Measurements from ENCODE around the gene KMT2A. TPM values are rescaled to one million over a fixed set of nuclear protein-coding genes. Genes with fewer than 3 reads are reported as not detected.
A peak's percentile ranks its signal among the peaks of the same experiment; 100 is the strongest.

Gene KMT2A
- polyA plus RNA-seq, 1 donor from 2014 or later, result 16.7 TPM

DNA sequence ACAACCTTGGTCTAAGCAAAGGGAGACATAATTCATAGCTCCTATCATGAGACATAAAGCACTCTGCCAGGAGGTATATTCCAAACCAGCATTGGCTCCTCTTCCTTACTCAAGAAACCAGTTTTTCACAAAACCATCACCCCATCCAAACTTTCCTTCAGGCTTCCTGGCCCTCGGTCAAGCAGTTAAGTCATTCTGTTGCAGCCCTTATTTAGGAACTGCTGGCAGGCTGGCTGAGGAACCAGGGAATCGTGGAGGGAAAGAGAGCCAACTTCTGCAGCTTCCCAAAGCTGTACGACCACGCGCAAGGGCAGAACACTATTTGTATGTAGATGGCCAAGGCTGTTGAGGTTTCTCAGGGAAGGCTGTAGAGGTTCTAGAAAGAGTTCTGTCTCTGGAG lies 128.8 kb downstream of the KMT2A start:
- no peaks in the 10 kb centered on the region for H3K79me2 ChIP-seq (replicated peaks; ENCODE audit: insufficient read depth, low read length)
- H3K27ac ChIP-seq (ENCODE audit: low read length), result no peak overlapping the region
- no peaks in the 10 kb centered on the region for H3K27me3 ChIP-seq (ENCODE audit: insufficient read depth, low read depth, low read length)
- no peaks in the 10 kb centered on the region for H4K20me1 ChIP-seq (ENCODE audit: insufficient read depth)
- H2AFZ ChIP-seq (ENCODE audit: low read depth, low read length), result no peak overlapping the region
- no peaks in the 10 kb centered on the region for H3K36me3 ChIP-seq (ENCODE audit: insufficient read depth, low read length)
- TF ChIP-seq SMC3 (conservative IDR thresholded peaks at IDR 0.05; ENCODE audit: poor library complexity) (no peak), EP300 (conservative IDR thresholded peaks at IDR 0.05; ENCODE audit: poor library complexity, severe bottlenecking) (no peak), TAF1 (IDR thresholded peaks at IDR 0.05; ENCODE audit: low read depth) (no peak), MXI1 (conservative IDR thresholded peaks at IDR 0.05; ENCODE audit: poor library complexity, severe bottlenecking) (no peak), POLR2AphosphoS5 (IDR thresholded peaks at IDR 0.05) (no peak), EZH2 (IDR thresholded peaks at IDR 0.05; ENCODE audit: borderline replicate concordance, insufficient read depth, low read length, poor library complexity, severe bottlenecking) (no peak), RAD21 (conservative IDR thresholded peaks at IDR 0.05) (no peak)
- TF ChIP-seq, protein P1, sequence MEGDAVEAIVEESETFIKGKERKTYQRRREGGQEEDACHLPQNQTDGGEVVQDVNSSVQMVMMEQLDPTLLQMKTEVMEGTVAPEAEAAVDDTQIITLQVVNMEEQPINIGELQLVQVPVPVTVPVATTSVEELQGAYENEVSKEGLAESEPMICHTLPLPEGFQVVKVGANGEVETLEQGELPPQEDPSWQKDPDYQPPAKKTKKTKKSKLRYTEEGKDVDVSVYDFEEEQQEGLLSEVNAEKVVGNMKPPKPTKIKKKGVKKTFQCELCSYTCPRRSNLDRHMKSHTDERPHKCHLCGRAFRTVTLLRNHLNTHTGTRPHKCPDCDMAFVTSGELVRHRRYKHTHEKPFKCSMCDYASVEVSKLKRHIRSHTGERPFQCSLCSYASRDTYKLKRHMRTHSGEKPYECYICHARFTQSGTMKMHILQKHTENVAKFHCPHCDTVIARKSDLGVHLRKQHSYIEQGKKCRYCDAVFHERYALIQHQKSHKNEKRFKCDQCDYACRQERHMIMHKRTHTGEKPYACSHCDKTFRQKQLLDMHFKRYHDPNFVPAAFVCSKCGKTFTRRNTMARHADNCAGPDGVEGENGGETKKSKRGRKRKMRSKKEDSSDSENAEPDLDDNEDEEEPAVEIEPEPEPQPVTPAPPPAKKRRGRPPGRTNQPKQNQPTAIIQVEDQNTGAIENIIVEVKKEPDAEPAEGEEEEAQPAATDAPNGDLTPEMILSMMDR (IDR thresholded peaks at IDR 0.05; ENCODE audit: poor library complexity, severe bottlenecking), result no peak
- TF ChIP-seq, protein P2, sequence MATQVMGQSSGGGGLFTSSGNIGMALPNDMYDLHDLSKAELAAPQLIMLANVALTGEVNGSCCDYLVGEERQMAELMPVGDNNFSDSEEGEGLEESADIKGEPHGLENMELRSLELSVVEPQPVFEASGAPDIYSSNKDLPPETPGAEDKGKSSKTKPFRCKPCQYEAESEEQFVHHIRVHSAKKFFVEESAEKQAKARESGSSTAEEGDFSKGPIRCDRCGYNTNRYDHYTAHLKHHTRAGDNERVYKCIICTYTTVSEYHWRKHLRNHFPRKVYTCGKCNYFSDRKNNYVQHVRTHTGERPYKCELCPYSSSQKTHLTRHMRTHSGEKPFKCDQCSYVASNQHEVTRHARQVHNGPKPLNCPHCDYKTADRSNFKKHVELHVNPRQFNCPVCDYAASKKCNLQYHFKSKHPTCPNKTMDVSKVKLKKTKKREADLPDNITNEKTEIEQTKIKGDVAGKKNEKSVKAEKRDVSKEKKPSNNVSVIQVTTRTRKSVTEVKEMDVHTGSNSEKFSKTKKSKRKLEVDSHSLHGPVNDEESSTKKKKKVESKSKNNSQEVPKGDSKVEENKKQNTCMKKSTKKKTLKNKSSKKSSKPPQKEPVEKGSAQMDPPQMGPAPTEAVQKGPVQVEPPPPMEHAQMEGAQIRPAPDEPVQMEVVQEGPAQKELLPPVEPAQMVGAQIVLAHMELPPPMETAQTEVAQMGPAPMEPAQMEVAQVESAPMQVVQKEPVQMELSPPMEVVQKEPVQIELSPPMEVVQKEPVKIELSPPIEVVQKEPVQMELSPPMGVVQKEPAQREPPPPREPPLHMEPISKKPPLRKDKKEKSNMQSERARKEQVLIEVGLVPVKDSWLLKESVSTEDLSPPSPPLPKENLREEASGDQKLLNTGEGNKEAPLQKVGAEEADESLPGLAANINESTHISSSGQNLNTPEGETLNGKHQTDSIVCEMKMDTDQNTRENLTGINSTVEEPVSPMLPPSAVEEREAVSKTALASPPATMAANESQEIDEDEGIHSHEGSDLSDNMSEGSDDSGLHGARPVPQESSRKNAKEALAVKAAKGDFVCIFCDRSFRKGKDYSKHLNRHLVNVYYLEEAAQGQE (IDR thresholded peaks at IDR 0.05; ENCODE audit: borderline replicate concordance), result no peak
- no peak overlapping the region for H3K9ac ChIP-seq (ENCODE audit: low read length)
- no peaks in the 10 kb centered on the region for H3K9me2 ChIP-seq (ENCODE audit: insufficient read depth, low read length)
- no peaks in the 10 kb centered on the region for H3K9me3 ChIP-seq (ENCODE audit: low read length)
- peak overlapping the region; percentile 64 for H3K4me3 ChIP-seq (ENCODE audit: low read length)
- no peaks in the 10 kb centered on the region for H3F3A ChIP-seq (ENCODE audit: insufficient read depth, low read length, poor library complexity, severe bottlenecking)
- H3K4me2 ChIP-seq (ENCODE audit: low read length), result no peak overlapping the region

DNA sequence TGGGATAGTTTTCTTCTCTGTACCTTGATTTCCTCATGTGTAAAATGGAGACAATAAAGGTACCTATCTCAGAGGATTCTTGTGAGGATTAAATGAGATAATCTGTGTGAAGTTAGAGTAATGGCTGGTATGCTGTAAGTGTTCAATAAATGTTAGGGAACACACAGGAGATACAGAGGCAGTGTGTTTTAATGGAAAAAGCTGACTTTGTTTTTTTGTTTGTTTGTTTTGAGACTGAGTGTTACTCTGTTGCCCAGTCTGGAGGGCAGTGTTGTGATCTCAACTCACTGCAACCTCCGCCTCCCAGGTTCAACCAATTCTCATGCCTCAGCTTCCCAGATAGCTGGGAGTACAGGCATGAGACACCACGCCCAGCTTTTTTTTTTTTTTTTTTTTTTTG lies 133.4 kb downstream of the KMT2A start:
- peaks cover 25% of the 10 kb centered on the region for H3K79me2 ChIP-seq (replicated peaks; ENCODE audit: insufficient read depth, low read length)
- no peak overlapping the region for H2AFZ ChIP-seq (ENCODE audit: low read depth, low read length)
- H3K9me3 ChIP-seq (ENCODE audit: low read length), result no peaks in the 10 kb centered on the region
- no peak overlapping the region for H3K9ac ChIP-seq (ENCODE audit: low read length)
- H3F3A ChIP-seq (ENCODE audit: insufficient read depth, low read length, poor library complexity, severe bottlenecking), result peaks cover 3% of the 10 kb centered on the region
- no peak overlapping the region for H3K4me3 ChIP-seq (ENCODE audit: low read length)
- H3K27ac ChIP-seq (ENCODE audit: low read length), result no peak overlapping the region
- TF ChIP-seq MXI1 (conservative IDR thresholded peaks at IDR 0.05; ENCODE audit: poor library complexity, severe bottlenecking), result no peak
- no peak for TF ChIP-seq TAF1 (IDR thresholded peaks at IDR 0.05; ENCODE audit: low read depth)
- TF ChIP-seq, protein P2 (IDR thresholded peaks at IDR 0.05; ENCODE audit: borderline replicate concordance), result no peak
- no peak for TF ChIP-seq SMC3 (conservative IDR thresholded peaks at IDR 0.05; ENCODE audit: poor library complexity)
- no peak for TF ChIP-seq EZH2 (IDR thresholded peaks at IDR 0.05; ENCODE audit: borderline replicate concordance, insufficient read depth, low read length, poor library complexity, severe bottlenecking)
- TF ChIP-seq RAD21 (conservative IDR thresholded peaks at IDR 0.05), result no peak
- TF ChIP-seq EP300 (conservative IDR thresholded peaks at IDR 0.05; ENCODE audit: poor library complexity, severe bottlenecking), result no peak
- TF ChIP-seq POLR2AphosphoS5 (IDR thresholded peaks at IDR 0.05), result no peak
- TF ChIP-seq, protein P1 (IDR thresholded peaks at IDR 0.05; ENCODE audit: poor library complexity, severe bottlenecking), result no peak
- H4K20me1 ChIP-seq (ENCODE audit: insufficient read depth), result no peaks in the 10 kb centered on the region
- H3K27me3 ChIP-seq (ENCODE audit: insufficient read depth, low read depth, low read length), result no peaks in the 10 kb centered on the region
- H3K4me2 ChIP-seq (ENCODE audit: low read length), result no peak overlapping the region
- H3K9me2 ChIP-seq (ENCODE audit: insufficient read depth, low read length), result no peaks in the 10 kb centered on the region
- H3K36me3 ChIP-seq (ENCODE audit: insufficient read depth, low read length), result no peaks in the 10 kb centered on the region

Measured in neural cell (in vitro differentiated cells).